ENCODE measurements around the gene CPB1.

- TF ChIP-seq, protein P1, sequence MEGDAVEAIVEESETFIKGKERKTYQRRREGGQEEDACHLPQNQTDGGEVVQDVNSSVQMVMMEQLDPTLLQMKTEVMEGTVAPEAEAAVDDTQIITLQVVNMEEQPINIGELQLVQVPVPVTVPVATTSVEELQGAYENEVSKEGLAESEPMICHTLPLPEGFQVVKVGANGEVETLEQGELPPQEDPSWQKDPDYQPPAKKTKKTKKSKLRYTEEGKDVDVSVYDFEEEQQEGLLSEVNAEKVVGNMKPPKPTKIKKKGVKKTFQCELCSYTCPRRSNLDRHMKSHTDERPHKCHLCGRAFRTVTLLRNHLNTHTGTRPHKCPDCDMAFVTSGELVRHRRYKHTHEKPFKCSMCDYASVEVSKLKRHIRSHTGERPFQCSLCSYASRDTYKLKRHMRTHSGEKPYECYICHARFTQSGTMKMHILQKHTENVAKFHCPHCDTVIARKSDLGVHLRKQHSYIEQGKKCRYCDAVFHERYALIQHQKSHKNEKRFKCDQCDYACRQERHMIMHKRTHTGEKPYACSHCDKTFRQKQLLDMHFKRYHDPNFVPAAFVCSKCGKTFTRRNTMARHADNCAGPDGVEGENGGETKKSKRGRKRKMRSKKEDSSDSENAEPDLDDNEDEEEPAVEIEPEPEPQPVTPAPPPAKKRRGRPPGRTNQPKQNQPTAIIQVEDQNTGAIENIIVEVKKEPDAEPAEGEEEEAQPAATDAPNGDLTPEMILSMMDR (tag by site-specific recombination; IDR thresholded peaks at IDR 0.05): no peak
- TF ChIP-seq REST (tag by site-specific recombination; IDR thresholded peaks at IDR 0.05) (no peak), ZNF843 (tag by site-specific recombination; IDR thresholded peaks at IDR 0.05) (no peak), ZNF274 (IDR thresholded peaks at IDR 0.05; ENCODE audit: low read length) (no peak), ZNF274 (tag by site-specific recombination; IDR thresholded peaks at IDR 0.05; ENCODE audit: borderline replicate concordance) (no peak)
These were observed 30.8 kb upstream of the CPB1 start for GRCh38 chr3:148796799-148797198.
